Measurements from ENCODE around the gene SLC2A4RG.

- TF ChIP-seq CTCF (IDR thresholded peaks at IDR 0.05) (no peak), POLR2A (IDR thresholded peaks at IDR 0.05) (no peak)
These were observed 36.7 kb upstream of the SLC2A4RG start for GRCh38 chr20:63702751-63703470.
